ENCODE results near the gene CRYZL1.

CRYZL1 gene

DNA sequence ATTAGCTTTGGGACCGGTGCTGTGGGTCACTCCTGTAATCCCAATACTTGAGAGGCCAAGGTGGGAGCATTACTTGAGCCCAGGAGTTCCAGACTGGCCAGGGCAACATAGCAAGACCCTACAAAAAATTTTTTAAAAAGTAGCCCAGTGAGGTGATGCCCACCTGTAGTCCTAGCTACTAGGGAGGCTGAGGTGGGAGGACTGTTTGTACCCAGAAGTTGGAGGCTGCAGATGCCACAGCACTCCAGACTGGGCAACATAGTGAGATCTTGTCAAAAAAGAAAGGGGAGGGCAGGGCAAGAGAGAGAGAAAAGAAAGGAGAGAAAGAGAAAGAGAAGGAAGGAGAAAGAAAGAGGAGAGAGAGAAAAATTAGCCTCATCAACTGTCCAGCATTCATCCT, 7.0 kb upstream of the CRYZL1 start:
- TF ChIP-seq, protein P1, sequence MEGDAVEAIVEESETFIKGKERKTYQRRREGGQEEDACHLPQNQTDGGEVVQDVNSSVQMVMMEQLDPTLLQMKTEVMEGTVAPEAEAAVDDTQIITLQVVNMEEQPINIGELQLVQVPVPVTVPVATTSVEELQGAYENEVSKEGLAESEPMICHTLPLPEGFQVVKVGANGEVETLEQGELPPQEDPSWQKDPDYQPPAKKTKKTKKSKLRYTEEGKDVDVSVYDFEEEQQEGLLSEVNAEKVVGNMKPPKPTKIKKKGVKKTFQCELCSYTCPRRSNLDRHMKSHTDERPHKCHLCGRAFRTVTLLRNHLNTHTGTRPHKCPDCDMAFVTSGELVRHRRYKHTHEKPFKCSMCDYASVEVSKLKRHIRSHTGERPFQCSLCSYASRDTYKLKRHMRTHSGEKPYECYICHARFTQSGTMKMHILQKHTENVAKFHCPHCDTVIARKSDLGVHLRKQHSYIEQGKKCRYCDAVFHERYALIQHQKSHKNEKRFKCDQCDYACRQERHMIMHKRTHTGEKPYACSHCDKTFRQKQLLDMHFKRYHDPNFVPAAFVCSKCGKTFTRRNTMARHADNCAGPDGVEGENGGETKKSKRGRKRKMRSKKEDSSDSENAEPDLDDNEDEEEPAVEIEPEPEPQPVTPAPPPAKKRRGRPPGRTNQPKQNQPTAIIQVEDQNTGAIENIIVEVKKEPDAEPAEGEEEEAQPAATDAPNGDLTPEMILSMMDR (IDR thresholded peaks at IDR 0.05) = no peak
- Histone ChIP-seq H3K27ac (no peak overlapping the region), H3K4me3 (no peak overlapping the region), H3K36me3 (no peaks in the 10 kb centered on the region), H3K27me3 (no peaks in the 10 kb centered on the region), H3K4me1 (peaks cover 0 to 35% (median 16%) of the 10 kb centered on the region in 4 donors), H3K9me3 (no peaks in the 10 kb centered on the region)
- DNase-seq = no peak
- intact Hi-C loops (cut with DNase I; ENCODE audit: low total_unique reads) = loop anchor here (10.0 kb wide), 1 partner anchor 246 kb away; no protein-coding TSS in a partner anchor

DNA sequence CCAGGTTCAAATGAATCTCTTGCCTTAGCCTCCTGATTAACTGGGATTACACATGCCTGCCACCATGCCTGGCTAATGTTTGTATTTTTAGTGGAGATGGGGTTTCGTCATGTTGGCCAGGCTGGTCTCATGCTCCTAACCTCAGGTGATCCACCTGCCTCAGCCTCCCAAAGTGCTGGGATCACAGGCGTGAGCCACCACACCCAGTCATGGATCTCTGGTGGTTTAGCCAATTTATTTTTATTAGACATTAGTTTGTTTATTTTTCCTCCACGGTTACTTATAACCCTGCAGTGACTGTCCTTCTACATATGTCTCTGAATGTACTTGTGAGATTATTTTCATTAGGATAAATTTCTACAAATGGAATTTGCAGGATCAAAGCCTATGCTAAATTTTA, 6.0 kb upstream of the CRYZL1 start:
- intact Hi-C loops (cut with DNase I; ENCODE audit: low total_unique reads) = loop anchor here (10.0 kb wide), 1 partner anchor 247 kb away; no protein-coding TSS in a partner anchor
- H3K4me1 ChIP-seq = peaks cover 0 to 35% (median 17%) of the 10 kb centered on the region in 4 donors

DNA sequence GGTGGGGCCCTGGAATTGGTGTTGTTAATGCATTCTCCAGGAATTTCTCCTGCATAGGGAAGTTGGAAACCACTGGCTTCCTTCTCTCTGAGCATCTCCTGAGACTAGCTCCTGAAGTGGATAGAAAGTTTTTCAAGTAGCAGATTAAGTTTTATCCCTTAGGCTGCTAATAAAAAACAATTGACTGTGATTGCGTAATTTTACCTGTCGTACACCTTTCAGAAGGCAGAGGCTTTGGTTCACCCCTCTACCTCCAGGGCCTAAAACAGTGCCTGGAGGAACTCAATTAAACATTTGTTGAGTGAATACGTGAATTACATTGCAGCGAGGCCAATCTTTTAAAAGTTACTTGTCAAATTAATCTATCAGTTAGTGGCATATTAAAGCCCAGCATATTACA, 4.2 kb upstream of the CRYZL1 start:
- Histone ChIP-seq H3K4me1 (peaks cover 0 to 32% (median 17%) of the 10 kb centered on the region in 4 donors), H3K27ac (no peak overlapping the region), H3K27me3 (no peaks in the 10 kb centered on the region), H3K36me3 (no peaks in the 10 kb centered on the region), H3K4me3 (no peak overlapping the region), H3K9me3 (no peaks in the 10 kb centered on the region)
- TF ChIP-seq, protein P1 (IDR thresholded peaks at IDR 0.05) = no peak
- DNase-seq = no peak
- intact Hi-C loops (cut with DNase I; ENCODE audit: low total_unique reads) = loop anchor here (10.0 kb wide), 1 partner anchor 249 kb away; no protein-coding TSS in a partner anchor

More for the DNA sequence above, 6.0 kb upstream of the CRYZL1 start:
- no peaks in the 10 kb centered on the region for H3K27me3 ChIP-seq
- DNase-seq = no peak
- H3K4me3 ChIP-seq = no peak overlapping the region
- TF ChIP-seq, protein P1 (IDR thresholded peaks at IDR 0.05) = no peak
- no peaks in the 10 kb centered on the region for H3K9me3 ChIP-seq
- H3K27ac ChIP-seq = no peak overlapping the region
- no peaks in the 10 kb centered on the region for H3K36me3 ChIP-seq

DNA sequence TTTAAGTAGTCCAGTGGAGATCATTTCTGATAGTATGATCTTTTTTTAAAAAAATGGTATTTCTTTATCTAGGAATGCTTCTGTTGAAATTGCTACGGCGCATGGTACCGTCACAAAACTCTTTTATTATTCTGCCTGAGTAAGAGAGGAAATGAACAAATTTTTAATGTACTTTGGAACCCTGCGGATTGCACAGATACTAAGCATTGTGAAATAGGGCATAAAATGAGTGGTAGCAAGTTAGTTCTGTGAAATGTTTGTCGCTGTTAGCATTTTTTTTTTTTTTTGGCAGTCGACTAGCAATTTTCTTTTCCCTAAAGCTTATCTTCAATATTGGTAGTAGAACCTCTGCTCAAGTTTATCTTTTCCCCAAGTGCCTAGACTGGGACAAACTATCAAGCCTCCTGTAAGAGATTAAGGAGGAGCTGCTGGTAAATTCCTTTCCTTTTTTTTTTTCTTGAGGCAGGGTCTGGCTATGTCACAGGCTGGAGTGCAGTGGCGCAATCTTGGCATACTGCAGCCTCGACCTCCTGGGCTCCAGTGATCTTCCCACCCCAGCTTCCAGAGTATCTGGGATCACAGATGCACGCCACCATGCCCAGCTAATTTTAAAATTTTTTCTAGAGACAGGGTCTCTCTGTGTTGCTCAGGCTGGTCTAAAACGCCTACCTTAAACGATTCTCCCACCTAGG, 3.0 kb upstream of the CRYZL1 start:
- no peak for DNase-seq
- Histone ChIP-seq H3K36me3 (no peaks in the 10 kb centered on the region), H3K27me3 (no peaks in the 10 kb centered on the region), H3K4me3 (peak overlapping the region; percentile 94 to 97), H3K4me1 (peaks cover 0 to 38% (median 22%) of the 10 kb centered on the region in 4 donors), H3K27ac (peak overlapping the region; percentile 89 to 90), H3K9me3 (no peaks in the 10 kb centered on the region)
- TF ChIP-seq, protein P1 (IDR thresholded peaks at IDR 0.05) = no peak
- intact Hi-C loops (cut with DNase I; ENCODE audit: low total_unique reads) = loop anchor here (5.0 to 10.0 kb wide), 2 partner anchors 162 to 250 kb away; no protein-coding TSS in a partner anchor

DNA sequence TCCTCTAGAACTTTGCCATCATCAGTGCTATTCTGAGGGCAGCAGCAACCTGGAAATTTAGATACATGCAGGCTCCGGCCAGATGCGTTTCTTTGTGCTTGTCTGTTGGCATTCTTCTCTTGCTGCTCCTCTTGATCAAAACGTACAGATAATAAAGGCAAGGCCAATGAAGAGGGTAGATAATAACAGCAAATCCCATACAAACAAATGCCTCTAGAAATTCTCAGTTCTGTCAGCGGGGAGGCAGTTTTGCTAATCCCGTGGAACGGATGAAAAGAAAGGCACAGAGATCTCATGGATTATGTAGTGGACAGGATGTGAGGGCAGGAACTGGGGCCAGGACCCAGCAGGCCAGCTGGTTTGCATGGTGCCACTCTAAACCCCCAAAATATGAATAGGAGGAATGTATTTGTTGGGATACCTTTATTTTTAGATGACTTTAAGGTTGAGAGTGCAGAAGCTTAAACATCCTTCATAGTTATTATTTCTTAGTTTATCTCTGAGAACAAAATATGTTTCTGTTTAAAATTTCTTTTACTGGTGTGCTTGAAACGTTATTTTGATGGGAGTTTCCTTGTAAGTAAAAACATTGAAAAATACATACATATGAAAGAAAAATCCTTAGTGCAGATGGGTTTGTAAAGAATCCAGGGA, 2.2 kb upstream of the CRYZL1 start:
- Histone ChIP-seq H3K4me3 (peak overlapping the region; percentile 94 to 97), H3K36me3 (no peaks in the 10 kb centered on the region), H3K27ac (peak overlapping the region; percentile 89 to 90), H3K27me3 (no peaks in the 10 kb centered on the region), H3K9me3 (no peaks in the 10 kb centered on the region), H3K4me1 (peaks cover 0 to 34% (median 22%) of the 10 kb centered on the region in 4 donors)
- TF ChIP-seq, protein P1 (IDR thresholded peaks at IDR 0.05) = no peak
- intact Hi-C loops (cut with DNase I; ENCODE audit: low total_unique reads) = loop anchor here (5.0 to 10.0 kb wide), 2 partner anchors 161 to 251 kb away; no protein-coding TSS in a partner anchor
- no peak for DNase-seq

All from tibial artery (tissue), 4 donors.